NCI-H146 treated with DMSO at 0.1 percent for 48 hours (cell line): Measurements from ENCODE around the gene GRIP2.

Experiments used
- DNase-seq: peaks from one replicate; lab custom pipeline; 2025; ENCODE audit not compliant: unreplicated experiment; lab: John Stamatoyannopoulos, UW

The GRIP2 gene

GRCh38 chr3:14539742-14540491 is at the start of gene GRIP2:
TSS of gene GRIP2 (minus strand) at chr3:14540342. CDS start at chr3:14540308, 34 bp downstream.
- DNase-seq = no peak

GRCh38 chr3:14588425-14589112 is 48.4 kb upstream of the GRIP2 start:
- DNase-seq = no peak

DNA sequence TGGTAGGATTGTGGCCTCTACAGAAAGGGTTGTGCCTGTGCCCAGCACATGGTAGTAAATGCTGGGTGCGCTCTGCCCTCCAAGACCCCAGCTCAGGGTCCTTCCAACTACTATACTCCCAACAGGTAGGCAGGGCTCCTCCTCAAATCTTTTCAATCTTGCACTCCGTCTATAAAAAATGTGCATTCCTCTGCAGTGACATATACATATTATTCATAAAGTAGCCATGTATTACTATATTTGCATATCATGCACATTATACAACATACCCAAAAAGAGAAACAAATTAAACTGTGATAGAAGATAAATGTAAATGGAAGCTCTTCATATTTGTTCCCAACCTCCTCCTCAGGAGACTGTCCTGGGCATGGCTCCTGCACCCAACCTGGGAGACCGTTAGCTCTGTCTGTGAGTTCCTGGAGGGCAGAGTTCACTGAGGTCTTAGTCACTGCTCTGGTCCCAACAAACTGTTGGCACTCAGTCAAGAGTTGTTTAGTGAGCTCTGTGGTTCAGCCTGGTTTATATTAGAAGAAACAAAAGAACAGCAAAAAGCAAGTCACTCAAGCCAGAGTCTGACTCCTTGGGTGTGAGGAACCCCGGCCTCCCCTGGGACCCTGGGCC is 47.7 kb upstream of the GRIP2 start:
- DNase-seq = no peak

- no peak for DNase-seq
These were observed 46.5 kb upstream of the GRIP2 start for GRCh38 chr3:14586611-14587010.

- DNase-seq = no peak
These were observed 43.5 kb upstream of the GRIP2 start for GRCh38 chr3:14583548-14584091.

DNA sequence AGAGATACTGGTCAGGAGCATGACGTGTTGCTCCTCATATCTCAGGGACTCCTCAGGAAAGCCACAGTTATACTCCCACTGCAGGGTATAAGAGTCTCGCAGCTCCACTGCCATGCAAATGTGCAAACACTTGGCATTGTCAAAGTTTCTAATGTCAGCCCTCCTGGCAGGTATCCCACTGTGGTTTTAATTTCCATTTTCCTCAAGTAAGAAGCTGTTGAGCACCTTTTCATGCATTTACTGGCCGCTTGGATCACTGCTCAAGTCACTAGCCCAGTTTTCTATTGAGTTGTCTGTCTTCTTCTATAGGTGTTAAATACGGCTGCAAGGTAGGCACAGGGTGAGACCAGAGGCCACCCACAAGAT is 41.9 kb upstream of the GRIP2 start:
- DNase-seq = no peak

GRCh38 chr3:14581334-14582044 is 41.3 kb upstream of the GRIP2 start:
- no peak for DNase-seq

DNA sequence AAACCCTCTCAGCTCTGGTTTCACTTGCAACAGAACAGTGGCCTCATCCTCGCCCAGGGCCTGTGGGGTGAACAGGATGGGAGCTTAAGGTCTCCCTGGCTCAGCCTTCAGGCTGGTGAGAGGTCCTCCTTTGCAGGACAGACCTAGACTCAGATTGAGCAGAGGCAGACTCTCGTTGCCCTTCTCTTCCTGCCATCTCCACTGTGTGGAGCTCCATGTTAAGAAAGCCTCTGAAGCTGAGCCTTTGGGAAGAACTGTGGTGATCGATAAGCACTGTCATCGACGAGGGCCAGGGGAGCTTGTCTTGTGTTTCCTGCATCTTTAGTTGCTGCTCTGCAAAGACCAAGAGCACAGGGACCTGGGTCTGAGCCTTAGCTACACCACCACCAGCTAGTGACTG is 37.8 kb upstream of the GRIP2 start:
- no peak for DNase-seq

DNA sequence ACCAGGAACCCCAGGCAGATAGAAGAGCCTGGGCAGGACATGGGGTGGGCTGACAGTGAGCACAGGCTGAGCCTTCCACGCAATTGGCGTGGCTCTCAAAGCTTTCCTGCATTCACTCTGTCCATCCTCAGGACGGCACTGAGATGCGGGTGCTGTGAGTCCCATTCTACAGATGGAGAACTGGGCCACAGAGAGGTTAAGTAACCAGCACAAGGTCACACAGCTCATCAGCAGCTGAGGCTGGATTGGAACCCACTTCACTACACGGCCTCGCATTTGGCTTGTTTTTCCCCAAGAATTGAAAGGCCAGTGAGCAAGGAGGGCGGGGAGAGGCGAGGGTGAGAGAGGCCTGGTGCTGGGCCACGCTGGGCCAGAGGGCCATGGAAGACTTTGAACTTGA is 36.0 kb upstream of the GRIP2 start:
- DNase-seq = no peak

DNA sequence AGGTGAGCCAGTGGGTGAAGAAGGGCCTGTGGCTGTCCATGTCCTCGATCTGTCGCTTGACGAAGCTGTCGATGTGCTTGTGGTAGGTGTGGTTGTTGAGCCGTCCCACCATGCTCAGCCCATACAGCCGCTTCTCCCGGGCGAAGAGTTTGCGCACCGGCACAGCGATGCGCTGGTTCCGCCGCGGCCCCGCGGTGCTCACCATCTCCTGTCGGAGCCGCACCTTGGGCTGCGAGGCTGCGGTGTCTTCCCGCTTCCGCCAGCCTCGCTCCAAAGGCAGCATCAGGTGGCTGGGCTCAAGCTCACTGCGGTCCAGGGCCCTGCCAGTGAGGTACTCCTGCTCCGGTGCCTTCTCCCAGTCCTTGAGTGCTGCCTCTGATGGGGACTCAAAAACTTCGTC is 34.0 kb upstream of the GRIP2 start:
- DNase-seq = no peak

- no peak for DNase-seq
These were observed 33.6 kb upstream of the GRIP2 start for GRCh38 chr3:14573706-14574105.

DNA sequence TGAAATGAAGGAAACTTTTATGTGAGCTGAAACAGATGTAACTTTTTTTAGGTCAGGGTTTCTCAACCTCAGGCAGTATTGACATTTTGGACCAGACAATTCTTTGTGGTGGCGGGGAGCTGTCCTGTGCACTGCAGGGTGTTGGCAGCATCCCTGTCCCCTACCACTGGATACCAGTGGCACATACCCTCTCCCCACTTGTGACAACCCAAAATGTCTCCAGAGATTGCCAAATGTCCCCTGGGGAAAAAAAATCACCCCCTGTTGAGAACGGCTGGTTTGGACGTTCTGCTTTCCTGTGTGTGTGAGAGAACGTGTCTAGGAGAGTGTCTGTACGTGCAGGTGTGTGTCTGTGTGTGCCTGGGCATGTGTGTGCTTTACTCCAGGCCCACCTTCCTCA is 30.7 kb upstream of the GRIP2 start:
- DNase-seq = no peak

DNA sequence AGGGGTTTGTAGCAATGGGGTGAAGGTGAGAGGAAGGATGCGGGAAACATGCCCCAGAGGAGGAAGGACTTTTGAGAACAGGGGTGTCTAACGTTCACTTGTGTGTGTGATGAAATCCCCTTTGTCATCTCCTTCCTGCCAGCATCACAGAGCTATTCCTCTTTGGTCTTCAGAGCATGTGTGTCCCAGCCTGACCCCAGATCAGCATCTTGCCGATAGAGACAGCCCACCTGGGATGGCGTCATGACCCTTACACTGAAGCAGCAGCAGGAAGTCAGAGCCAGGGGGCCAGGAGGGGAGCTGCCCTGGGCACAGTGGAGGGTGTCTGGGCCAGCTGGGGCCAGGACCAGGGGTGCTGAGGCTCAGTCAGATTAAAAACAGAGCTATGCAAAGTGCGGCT is 29.9 kb upstream of the GRIP2 start:
- no peak for DNase-seq

DNA sequence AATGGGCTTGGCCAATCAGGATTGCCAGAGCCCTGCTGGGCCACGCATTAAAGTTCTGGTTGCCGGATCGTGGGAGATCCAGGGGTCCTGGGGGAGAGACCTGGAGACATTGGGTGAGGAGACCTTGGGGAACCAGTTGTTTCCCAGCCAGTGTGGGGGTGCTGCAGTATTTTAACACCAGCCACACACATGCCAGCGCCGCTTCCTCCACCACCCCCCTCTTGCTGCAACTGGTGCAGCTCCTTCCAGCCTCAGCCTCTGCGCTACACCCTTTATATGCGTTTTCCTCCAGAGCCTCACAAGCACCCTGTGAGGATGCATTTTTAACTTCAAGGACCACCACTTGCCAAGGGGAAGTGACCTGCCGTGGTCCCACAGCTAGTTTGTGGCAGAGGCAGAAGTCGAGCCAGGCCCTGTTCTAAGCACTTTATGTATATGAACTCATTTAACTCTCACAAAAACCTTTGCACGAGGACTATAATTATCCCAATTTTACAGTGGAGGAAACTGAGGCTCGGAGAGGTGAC is 29.4 kb upstream of the GRIP2 start:
- no peak for DNase-seq

GRCh38 chr3:14568269-14568668 is 28.1 kb upstream of the GRIP2 start:
- no peak for DNase-seq

GRCh38 chr3:14566812-14567211 is 26.7 kb upstream of the GRIP2 start:
- no peak for DNase-seq

DNA sequence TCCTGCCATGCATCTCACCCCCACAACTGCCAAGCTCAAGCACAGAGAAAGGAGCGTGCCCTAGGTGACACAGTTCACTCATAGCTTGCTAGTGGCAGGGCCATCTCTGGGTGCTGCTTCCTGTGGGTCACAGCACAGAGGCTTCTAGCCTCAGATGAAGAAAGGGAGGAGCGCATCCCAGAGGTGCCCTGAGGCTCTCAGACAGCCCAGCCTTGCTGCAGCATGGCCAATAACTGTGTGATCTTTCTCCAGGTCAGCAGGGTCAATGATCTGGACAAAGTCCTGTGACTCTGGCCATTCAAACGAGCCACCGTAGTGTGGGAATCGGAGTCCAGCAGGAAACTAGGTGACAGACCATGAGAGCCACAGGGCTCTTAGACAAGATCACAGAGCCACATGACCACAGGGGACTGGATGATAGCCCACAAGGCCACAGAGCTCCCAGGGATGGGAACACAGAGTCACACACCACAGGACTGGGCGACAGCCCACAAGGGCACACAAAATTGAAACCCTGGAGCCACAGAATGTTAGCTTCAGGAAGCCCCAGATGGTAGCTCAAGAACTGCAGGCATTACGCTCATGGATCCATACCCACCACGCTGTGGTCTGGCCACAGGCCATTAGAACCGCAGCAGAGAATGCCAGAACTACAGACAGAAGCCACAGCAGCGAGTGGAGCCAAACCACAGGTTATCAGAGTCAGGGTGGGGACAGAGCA is 25.9 kb upstream of the GRIP2 start:
- DNase-seq = no peak

DNA sequence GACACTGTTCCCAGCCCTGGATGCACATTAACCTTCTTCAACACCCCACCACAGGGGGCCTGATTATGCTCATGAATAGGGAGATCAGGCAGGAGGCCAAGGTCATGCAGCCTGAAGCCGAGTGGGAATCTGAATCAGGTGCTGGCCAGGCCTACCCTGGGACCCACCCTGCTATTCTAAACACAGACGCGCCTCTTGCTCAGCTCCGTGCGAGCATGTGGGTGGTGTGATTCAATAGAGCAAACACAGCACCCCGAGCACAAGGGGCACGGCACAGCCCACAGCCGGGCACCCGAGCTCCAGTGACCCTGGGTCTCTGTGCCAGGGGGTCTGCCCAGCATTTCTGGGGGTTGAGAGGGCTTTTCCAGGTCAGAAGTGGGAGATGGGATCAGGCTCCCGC is 24.6 kb upstream of the GRIP2 start:
- peak; percentile 38 for DNase-seq

DNA sequence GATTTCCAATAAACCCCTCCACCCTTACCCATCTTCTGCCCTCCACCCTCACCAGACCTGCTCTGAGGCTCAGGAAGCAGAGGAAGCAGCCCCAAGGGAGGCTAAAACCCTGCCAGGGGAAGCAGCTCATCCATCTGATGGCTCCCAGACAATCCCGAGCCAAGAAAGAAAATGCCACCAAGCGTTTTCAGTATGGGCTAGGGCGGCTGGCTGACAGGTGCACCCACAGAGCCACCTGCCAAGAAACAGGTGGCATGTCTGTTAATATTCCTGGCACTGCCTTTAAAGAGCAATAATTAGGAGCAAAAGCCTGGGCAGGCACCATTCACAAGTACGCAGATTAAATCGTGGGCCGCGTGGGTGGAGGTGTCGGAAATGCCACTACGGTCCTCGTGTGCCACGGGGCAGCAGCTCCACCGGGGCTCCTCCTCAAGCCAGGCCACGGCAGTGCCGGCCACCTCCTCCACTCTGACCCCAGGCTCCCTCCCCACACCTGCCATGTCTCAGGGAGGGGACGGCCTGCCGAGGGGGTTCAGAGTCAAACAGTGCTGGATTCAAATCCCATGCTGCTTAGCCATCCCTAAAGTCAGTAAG is 23.9 kb upstream of the GRIP2 start:
- DNase-seq = no peak
